GM21447 (cell line): Measurements from ENCODE around the gene C3orf22.
"Not testable (repeated sequence)": the region's sequence is repeated elsewhere in the genome, so short reads cannot be mapped to it uniquely, and the experiment has no call there.

Experiments used
- ATAC-seq: cut with Tn5 transposase; IDR thresholded peaks from one replicate; pipeline ENCODE4 v1.9.1; 2021; ENCODE audit not compliant: unreplicated experiment

C3orf22 gene, protein sequence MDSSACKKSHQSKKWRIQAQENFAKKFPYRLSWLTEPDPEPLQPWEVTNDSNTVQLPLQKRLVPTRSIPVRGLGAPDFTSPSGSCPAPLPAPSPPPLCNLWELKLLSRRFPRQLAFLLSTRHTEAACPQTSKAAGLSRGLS

GRCh38 chr3:126558336-126559071 lies at the start of gene C3orf22:
TSS of gene C3orf22 (minus strand) at chr3:126558932. CDS start at chr3:126553390, 5,542 bp downstream.
- ATAC-seq: no peak

- no peak for ATAC-seq
These were observed 48.6 kb upstream of the C3orf22 start for GRCh38 chr3:126607214-126607908.

DNA sequence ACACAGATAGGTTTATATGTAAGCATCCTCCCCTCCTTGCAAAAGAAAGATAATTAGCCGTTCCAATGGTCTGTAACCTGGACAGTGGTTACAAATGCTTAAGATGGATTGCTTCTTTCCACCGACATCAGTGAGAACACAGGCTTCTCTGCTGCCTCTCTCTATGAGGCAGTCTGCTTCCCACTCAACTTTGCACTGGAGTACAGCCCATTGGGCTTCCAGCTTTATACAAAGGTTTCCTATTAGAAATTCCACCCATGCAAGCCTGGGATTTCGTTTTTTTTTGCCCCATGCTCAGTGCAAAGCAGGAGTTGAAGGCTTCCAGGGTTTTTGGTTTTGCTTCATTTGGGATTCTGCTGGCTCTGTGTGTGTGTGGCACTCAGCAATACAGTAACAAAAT lies 47.3 kb upstream of the C3orf22 start:
- ATAC-seq: no peak

DNA sequence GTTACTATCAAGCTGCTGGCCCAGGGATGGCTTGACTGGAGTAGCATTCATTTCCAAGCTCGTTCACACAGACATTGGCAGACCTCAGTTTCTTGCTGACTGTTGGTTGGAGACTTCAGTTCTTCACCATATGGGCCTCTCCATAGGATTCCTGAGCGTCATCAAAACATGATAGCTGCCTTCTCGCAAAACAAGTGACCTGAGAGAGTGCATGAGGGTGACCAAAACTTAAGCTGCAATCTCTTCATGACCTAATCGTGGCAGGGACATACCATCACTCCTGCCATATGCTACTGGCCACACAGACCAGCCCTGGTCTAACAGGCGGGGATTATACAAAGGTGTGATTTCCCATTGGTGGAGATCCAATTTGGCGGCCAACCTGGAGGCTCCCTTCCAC lies 46.0 kb upstream of the C3orf22 start:
- ATAC-seq: no peak

DNA sequence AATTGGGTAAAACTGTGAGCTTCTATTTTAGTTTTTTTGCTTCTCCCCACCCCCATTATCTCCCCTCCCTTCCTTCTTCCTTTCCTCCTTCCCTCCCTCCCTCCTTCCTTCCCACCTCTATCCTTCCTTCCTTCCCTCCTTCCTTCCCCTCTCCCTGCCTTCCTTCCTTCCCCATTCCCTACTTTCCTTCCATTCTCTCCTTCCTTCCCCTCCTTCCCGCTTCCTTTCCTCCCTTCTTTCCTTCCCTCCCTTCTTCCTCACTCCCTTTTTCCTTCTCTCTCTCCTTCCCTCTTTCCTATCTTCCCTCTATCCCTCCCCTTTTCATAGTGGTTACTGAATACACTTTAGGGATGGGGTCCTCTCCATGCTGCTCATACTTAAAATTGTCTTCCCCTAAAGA lies 40.4 kb upstream of the C3orf22 start:
- no peak for ATAC-seq

DNA sequence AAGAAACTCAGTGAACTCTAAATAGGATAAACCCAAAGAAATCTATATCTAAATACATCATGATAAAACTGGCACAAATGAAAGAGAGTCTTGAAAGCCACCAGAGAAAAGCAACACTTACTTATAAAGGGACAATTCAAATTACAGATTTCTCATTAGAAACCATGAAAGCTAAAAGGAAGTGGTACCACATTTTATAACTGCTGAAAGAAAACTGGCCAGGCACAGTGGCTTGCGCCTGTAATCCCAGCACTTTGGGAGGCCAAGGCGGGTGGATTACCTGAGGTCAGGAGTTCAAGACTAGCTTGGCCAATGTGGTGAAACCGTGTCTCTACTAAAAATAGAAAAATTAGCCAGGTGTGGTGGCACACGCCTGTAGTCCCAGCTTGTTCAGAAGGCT lies 36.7 kb upstream of the C3orf22 start:
- not testable (repeated sequence) for ATAC-seq

DNA sequence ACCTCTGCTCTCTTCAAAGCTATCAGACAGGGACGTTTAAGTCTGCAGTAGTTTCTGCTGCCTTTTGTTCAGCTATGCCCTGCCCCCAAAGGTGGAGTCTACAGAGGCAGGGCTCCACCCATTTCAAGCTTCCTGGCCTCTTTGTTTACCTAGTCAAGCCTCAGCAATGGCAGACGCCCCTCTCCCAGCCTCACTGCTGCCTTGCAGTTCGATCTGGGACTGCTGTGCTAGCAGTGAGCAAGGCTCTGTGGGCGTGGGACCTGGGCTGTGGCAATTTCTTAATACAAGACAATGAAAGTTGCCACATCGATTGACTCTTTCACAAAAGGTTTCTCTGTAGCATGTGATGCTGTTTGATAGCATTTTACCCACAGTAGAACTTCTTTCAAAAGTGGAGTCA lies 32.8 kb upstream of the C3orf22 start:
- ATAC-seq: not testable (repeated sequence)

DNA sequence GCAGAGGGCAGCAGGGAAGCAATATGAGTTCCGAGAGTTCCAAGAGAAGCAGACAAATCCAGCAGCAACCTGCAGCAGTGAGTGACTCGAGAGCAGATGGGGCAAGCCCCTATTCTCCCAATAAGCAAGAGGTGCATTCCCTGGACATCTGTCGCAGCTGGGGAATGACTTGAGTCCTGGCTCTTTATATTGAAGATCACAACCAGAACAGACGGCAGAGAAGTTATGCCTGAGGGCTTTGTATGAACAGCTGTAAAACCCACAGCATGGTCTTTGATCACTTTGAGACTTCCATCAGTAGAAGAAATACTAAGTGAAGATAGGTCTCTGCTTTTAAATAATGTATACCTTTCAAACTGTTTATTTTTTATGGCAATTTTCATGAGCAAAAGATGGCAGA lies 23.6 kb upstream of the C3orf22 start:
- no peak for ATAC-seq

DNA sequence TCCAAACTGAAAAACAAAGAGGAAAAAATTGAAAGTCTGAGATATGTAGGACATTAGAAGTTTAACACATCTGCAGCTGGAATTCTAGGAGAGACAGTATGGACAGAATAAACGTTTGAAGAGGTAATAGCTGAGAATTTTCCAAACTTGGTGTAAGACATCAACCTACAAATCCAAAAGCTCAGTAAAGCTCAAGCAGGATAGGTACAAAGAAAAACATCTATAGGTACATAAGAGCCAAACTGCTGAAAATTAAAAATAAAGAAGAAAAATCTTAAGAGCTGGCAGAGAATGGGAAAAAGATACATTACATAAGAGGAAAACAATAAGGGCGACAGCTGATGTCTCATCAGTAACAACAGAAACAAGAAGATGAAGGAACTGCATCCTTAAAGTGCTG lies 22.8 kb upstream of the C3orf22 start:
- no peak for ATAC-seq

DNA sequence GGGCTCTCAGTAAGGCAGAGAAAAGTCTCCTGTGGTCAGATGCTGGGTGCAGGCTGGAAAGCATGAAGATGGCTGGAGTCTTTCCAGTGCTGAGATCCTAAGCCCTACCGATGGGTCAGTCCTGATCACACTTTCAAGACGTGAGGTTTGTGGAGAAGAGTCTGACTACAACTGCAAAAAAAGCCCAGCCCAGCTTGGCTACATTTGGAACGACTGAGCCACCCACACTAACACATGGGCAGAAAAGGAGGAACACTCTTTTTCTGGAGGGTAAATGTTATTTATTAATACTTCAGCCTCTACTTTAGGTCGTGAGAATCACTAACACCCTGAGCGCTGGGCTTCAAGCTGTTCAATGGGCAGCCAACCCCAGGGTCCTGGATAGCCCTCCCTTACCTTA lies 22.0 kb upstream of the C3orf22 start:
- ATAC-seq: no peak

GRCh38 chr3:126578702-126579101 lies 20.0 kb upstream of the C3orf22 start:
- ATAC-seq: no peak

GRCh38 chr3:126577261-126577660 lies 18.5 kb upstream of the C3orf22 start:
- no peak for ATAC-seq

GRCh38 chr3:126573492-126574117 lies 14.9 kb upstream of the C3orf22 start:
- no peak for ATAC-seq

- no peak for ATAC-seq
These were observed 12.3 kb upstream of the C3orf22 start for GRCh38 chr3:126571078-126571477.

DNA sequence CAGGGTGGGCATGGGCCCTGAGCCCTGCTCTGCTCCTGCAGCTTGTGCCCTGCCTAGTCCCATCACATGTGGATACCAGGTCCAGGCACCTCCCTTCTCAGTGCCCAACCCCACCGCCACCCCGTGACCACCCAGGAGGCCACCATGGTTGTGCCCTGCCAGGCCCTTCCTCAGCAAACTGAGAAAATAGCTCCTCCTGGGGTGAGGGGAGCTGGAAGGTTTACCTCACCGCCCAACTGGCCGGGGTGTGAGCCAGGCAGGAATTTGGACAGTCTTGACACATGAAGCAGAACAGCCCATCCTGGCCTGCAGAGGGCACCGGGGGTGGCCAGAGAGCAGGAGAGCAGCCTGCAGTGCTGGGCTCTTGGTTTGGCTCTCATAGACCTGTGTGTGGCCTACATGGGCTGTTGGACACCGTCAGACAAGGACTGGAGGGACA lies 11.4 kb upstream of the C3orf22 start:
- ATAC-seq: no peak

DNA sequence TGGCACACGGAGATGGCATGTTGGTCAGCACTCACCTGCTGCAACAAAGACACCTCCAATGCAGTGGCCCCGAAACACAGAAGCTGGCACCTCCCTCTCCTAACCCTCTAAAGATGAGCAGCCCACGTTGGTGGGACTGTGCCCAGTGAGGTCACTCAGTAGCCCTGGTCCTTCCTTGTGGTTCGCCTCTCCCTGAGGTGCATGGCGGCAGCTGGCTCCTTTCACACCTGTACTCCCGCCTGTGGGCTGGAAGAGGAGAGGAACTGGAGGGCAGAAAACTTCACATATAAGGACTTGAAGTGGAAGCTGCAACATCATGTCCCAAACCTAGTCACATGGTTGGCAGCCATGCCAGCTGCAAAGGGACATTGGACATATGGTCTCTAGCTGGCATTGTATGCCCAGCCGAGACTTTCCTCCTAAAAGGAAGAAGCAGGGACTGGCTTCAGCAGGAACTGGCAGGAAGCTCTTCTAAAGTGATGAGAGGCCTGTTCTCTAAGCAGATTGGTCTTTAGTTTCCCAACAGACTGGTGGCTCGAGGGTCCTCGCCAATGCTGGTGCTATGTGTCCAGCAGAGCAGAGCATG lies 10.8 kb upstream of the C3orf22 start:
- ATAC-seq: no peak

GRCh38 chr3:126568776-126569342 lies 10.1 kb upstream of the C3orf22 start:
- no peak for ATAC-seq

GRCh38 chr3:126567696-126568438 lies 9.1 kb upstream of the C3orf22 start:
- ATAC-seq: no peak

DNA sequence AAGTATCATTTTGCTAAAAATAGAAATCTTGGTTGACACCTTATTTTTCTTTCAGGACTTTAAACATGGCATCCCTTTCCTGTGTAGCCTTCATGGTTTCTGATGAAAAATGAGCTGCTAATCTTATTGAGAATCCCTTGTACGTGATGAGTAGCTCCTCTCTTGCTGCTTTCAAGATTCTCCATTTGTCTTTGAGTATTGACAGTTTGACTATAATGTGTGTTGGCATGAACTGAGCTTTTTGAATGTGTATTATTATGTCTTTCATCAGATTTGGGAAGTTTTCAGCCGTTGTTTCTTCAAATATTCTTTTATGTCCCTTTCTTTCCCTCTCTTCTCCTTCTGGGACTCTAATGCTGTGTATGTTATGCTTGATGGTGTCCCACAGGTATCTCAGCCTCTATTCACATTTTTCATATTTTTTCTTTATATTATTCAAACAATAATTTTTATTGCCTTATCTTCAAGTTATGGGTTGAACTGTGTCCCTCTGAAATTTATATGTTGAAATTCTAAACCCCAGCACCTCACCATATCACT lies 4.1 kb upstream of the C3orf22 start:
- ATAC-seq: no peak

- ATAC-seq: no peak
These were observed 971 bp downstream of the C3orf22 start for GRCh38 chr3:126557761-126558160.
